ENCODE results near the gene TSHZ1.
A peak's percentile ranks its signal among the peaks of the same experiment; 100 is the strongest.

- TF ChIP-seq POLR2AphosphoS5 (IDR thresholded peaks at IDR 0.05) (peak; percentile 32), CTCF (IDR thresholded peaks at IDR 0.05; ENCODE audit: poor library complexity, severe bottlenecking) (no peak), EZH2 (IDR thresholded peaks at IDR 0.05; ENCODE audit: borderline replicate concordance, insufficient read depth, low read length, poor library complexity, severe bottlenecking) (peak; percentile 42), MXI1 (conservative IDR thresholded peaks at IDR 0.05; ENCODE audit: poor library complexity, severe bottlenecking) (no peak), TAF1 (IDR thresholded peaks at IDR 0.05; ENCODE audit: low read depth) (no peak), EP300 (conservative IDR thresholded peaks at IDR 0.05; ENCODE audit: poor library complexity, severe bottlenecking) (no peak)
- TF ChIP-seq, protein P1, sequence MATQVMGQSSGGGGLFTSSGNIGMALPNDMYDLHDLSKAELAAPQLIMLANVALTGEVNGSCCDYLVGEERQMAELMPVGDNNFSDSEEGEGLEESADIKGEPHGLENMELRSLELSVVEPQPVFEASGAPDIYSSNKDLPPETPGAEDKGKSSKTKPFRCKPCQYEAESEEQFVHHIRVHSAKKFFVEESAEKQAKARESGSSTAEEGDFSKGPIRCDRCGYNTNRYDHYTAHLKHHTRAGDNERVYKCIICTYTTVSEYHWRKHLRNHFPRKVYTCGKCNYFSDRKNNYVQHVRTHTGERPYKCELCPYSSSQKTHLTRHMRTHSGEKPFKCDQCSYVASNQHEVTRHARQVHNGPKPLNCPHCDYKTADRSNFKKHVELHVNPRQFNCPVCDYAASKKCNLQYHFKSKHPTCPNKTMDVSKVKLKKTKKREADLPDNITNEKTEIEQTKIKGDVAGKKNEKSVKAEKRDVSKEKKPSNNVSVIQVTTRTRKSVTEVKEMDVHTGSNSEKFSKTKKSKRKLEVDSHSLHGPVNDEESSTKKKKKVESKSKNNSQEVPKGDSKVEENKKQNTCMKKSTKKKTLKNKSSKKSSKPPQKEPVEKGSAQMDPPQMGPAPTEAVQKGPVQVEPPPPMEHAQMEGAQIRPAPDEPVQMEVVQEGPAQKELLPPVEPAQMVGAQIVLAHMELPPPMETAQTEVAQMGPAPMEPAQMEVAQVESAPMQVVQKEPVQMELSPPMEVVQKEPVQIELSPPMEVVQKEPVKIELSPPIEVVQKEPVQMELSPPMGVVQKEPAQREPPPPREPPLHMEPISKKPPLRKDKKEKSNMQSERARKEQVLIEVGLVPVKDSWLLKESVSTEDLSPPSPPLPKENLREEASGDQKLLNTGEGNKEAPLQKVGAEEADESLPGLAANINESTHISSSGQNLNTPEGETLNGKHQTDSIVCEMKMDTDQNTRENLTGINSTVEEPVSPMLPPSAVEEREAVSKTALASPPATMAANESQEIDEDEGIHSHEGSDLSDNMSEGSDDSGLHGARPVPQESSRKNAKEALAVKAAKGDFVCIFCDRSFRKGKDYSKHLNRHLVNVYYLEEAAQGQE (IDR thresholded peaks at IDR 0.05; ENCODE audit: borderline replicate concordance) = no peak
These were observed 3.1 kb upstream of the TSHZ1 start for GRCh38 chr18:75207310-75208154.

All from neural cell (in vitro differentiated cells).